GM20431 (cell line): ENCODE results near the gene NRM.
"Not testable (repeated sequence)": the region's sequence is repeated elsewhere in the genome, so short reads cannot be mapped to it uniquely, and the experiment has no call there.

Experiments used
- in situ Hi-C: fragments of 300-500 bp; cut with MseI, MboI; formaldehyde crosslinking; loops from one replicate; pipeline ENCODE4 v1.15.0; 2020; ENCODE audit warnings: low sequenced_read_pairs; ENCODE audit not compliant: unreplicated experiment

NRM gene, protein sequence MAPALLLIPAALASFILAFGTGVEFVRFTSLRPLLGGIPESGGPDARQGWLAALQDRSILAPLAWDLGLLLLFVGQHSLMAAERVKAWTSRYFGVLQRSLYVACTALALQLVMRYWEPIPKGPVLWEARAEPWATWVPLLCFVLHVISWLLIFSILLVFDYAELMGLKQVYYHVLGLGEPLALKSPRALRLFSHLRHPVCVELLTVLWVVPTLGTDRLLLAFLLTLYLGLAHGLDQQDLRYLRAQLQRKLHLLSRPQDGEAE

DNA sequence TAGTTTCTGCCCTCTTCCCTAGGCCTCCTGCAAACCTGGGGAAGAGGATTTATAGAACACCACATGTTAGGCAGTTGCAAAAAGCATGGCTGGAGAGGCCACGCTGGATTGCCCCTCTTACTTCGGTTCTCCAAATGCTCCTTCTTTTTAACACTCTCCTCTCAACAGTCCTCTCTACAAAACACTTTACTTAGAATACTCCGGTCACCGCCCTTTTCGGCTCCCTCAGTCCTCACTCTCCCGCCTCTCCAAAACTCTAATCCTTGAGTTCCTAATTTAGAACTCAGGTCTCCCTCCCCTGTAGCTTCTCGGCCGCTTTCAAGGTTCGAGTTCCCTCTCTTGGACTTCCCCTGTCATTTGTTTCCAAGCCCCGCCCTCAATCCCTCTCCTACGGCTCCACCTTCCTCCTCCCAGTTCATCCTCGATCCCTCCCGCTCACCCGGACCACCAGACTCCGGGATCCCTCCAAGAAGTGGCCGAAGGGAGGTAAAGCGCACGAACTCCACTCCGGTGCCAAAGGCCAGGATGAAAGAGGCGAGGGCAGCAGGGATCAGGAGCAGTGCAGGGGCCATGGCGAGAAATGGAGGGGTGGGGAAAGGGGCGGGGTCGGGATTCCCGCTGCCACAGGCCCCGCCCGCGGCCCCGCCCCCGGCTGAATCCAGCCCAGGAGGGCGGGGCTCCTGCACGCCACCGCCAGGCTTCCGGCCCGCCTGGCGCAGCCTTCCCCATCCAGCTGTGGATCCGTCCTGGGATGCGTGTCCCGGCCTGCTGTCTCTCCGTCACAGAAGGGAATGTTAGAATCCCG is at the start of gene NRM:
TSS of gene NRM (minus strand) at position 582 of the 805 bp plus-strand sequence. CDS start at position 572, 10 bp downstream.
- in situ Hi-C loops = no loop called here

DNA sequence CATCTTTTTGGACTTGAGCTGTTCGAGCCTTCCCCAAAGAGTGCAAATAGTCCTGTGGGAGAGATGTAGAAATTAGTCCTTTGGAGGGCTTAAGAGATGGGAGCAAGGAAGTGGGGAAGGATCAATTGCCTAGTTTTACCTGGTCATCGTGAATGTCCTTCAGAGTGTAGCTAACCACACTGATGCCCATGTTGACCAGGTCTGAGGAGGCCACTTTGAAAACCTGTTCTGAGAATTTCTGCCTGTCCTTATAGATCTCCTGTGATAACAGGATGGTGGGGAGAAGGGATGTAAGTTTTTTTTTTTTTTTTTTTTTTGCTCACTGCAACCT is 49.7 kb upstream of the NRM start:
- in situ Hi-C loops = no loop called here

DNA sequence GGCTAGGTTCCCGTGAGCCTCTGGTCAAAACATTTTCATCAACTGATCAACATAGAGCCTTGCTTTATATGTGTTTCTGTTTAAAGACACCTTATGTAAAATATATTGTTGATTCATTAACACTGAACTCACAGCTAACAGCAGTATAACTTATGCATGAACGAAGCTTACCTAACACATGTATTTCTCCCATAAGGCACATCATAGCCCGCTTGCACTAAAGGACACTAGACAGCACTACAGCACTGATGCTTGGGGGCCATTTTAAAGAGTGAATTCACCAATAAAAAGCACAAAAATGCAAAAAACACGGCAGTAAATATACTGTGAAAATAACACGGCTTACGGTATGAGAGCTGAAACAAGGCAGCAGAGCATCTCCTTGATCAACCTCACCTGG is 47.7 kb upstream of the NRM start:
- in situ Hi-C loops = no loop called here

DNA sequence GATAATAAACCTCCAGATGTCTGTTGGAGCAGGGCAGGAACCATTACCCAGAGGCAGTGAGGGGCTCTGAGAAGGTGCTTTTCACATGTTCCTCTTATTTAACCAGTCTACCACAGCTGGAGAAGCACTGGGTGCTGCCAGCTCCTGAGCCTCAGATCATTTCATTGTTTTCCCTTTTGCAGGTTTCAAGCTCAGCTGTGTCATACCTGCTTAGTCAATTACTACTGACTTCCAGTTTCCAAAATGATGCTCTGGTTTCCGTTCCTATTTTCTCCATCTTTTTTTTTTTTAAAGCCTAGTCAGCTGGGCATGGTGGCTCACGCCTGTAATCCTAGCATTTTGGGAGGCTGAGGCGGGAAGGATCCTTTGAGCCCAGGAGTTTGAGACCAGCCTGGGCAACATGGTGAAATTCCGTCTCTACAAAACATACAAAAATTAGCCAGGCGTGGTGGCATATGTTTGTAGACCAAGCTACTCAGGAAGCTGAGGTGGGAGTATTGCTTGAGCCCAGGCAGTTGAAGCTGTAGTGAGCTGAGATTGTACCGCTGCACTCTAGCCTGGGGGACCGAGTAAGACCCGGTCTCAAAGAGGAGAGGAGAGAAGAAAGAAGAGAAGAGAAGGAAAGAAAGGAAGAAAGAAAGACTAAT is 45.0 kb upstream of the NRM start:
- in situ Hi-C loops = no loop called here

DNA sequence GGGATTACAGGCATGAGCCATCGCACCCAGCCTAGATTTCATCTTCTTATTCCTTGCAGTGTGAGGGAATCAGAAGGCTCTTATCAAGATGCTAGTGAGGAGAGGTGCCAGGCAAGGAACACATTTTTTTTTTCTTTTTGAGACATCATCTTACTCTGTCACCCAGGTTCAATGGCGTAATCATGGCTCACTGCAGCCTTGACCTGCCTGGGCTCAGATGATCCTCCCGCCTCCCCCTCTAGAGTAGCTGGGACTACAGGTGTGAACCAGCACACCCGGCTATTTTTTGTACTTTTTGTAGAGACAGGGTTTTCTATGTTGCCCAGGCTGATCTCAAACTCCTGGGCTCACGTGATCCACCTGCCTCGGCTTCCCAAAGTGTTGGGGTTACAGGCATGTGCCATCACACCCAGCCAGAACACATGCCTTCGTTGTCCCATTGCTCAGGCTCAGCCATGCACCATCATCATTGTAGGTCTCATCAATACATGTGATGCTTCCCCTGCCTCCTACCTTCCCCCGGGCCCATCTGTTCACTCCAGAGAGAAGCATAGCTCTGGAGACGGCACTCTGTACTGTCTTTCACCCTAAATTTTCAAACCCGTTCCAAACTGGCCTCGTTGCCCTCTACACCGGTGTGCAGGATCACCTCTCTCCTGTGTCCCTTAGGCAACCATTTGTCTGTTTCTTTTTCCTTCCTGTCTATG is 41.6 kb upstream of the NRM start:
- in situ Hi-C loops = no loop called here

DNA sequence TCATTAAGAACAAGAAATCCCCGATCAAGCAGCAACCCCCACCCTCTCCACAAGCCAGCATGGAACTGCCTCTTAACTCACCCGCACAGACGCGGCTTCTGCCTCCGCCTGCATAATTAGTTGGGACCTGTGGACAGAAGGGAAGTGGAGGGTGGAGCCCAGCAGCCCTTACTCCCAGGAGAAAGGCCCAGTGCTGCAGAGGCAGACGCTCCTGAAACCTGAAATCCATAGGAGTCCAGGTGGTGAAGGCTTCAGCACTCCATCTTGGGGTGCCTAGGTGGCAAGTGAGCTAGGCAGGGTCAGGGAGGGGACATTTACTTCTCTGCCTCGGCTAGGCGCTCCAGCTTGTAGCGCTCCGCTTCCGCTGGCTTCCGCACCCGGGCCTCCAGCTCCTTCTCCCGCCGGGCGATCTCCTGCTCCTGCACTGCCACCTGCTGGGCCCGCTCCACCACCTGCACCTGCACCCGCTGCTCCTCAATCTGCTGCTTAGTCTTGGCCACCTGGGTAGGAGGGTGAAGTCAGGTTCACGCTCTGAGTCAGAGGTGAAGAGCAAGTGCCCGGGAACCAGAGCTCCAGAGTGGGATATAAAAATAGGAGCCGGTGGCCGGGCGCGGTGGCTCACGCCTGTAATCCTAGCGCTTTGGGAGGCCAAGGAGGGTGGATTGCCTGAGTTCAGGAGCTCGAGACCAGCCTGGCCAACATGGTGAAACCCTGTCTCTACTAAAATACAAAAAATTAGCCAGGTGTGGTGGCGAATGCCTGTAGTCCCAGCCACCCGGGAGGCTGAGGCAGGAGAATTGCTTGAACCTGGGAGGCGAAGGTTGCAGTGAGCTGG is 40.0 kb upstream of the NRM start:
- in situ Hi-C loops = no loop called here

DNA sequence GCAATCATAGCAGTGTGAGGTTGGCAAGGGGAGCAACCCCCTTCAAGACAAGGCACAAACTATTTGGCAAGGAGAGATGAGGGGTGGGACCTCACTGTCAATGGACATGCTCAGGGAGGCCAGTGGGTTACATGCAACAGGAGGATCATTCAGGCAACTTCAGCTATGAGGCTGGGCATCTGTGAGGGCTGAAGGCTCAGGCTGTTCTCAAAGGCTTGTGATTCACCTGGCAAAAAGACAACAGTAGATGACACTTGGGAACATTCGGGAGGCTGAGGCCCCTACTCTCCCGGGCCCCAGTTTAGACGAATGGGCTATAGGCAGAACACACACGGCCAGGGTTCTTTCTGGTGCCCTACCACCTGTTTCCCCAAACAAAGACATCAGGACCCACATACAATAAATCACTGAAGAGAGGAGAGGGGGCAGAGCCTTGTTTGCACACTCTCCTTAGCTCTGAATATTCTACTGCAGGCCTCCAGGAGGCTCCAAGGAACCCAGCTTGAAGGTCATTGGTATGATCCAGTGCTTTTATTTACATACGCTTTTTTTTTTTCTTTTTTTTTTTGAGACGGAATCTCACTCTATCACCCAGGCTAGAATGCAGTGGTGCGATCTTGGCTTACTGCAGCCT is 37.3 kb upstream of the NRM start:
- in situ Hi-C loops = loop anchor here (5.0 kb wide), 1 partner anchor 51 kb away; no protein-coding TSS in a partner anchor

DNA sequence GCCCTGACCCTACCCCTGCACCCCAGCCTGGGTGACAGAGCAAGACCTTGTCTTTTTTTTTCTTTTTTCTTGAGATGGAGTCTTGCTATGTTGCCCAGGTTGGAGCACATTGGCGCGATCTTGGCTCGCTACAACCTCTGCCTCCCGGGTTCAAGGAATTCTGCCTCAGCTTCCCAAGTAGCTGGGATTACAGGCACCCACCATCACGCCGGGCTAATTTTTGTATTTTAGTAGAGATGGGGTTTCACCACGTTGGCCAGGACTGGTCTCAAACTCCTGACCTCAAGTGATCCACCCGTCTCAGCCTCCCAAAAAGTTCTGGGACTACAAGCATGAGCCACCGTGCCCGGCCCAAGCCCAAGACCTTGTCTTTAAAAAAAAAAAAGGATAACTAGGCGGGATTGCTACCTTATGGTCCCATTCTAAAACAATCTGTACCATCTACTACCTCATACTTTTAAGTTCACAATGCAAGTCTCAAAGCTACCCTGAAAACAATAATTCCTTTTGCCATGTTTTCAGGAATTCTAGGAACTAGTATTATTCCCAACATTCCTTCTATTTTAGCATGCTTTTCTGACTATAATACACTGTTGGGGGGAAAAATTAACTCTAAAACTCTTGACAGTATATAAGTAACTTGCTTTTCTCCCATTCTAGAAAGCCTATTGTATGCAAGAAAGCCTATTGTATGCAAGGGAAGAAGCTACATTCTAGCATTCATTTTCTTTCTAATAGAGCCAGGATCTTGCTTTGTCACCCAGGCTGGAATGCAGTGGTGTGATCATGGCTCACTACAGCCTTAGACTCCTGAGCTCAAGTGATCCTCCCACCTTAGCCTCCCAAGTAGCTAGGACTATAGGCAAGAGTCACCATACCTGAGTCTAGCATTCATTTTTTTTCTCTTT is 36.0 kb upstream of the NRM start:
- in situ Hi-C loops = loop anchor here (5.0 kb wide), 1 partner anchor 49 kb away; no protein-coding TSS in a partner anchor

DNA sequence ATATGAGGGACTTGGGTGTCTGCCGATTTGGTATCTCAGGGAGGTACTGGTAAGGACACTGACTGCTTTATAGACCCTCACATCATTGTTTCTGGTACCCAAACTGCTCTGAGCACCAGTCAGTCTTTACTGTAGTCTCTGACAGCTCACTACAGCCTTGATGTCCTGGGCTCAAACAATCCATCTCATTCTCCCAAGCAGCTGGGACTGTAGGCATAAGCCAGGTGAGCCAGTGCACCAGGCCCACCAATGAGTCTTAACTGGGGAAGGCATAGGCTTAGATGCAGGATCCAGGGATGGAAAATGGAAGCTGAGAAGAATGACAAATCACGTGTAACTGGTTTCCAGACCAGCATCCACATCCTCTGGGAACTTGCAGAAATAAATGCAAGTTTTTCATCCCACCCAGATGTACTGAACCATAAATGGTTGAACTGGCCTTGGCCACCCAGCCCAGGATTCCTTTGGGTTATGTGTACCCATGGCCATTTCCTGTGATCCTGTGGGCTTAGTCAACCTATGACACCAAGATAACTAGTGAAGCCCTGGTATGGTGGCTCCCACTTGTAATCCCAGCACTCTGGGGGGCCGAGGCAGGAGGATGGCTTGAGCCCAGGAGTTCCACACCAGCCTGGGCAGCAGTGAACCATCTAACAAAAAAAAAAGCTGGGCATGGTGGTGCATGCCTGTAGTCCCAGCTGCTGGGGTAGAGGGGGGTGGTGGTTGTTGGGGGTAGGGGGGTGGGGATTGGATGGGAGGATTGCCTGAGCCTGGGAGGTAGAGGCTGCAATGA is 35.1 kb upstream of the NRM start:
- in situ Hi-C loops = loop anchor here (5.0 kb wide), 1 partner anchor 49 kb away; no protein-coding TSS in a partner anchor

DNA sequence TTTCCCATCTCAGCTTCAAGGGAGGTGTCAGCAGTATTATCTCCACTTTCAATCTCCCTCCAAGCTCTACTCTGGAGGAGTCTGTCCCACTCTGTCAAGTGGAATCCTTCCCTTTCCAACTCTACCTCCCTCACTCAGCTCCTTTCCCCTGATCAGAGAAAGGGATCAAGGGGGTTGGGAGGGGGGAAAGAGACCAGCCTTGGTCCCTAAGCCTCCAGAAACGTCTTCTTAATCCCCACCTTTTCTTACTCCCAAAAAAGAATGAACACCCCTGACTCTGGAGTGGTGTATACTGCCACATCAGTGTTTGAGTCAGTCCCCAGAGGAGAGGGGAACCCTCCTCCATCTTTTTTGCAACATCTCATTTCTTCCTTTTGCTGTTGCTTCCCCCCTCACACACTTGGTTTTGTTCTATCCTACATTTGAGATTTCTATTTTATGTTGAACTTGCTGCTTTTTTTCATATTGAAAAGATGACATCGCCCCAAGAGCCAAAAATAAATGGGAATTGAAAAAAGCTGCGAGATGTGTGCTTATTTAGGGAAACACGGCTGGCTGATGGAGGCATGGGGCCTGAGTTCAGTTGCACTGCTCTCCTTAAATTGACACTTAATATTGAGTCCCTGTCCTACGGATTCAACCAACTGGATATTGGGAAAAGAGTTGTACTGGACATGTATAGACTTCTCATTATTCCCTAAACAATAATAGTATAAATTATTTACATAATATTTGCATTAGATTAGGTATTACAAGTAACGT is 34.3 kb upstream of the NRM start:
- in situ Hi-C loops = loop anchor here (5.0 kb wide), 1 partner anchor 48 kb away; no protein-coding TSS in a partner anchor

DNA sequence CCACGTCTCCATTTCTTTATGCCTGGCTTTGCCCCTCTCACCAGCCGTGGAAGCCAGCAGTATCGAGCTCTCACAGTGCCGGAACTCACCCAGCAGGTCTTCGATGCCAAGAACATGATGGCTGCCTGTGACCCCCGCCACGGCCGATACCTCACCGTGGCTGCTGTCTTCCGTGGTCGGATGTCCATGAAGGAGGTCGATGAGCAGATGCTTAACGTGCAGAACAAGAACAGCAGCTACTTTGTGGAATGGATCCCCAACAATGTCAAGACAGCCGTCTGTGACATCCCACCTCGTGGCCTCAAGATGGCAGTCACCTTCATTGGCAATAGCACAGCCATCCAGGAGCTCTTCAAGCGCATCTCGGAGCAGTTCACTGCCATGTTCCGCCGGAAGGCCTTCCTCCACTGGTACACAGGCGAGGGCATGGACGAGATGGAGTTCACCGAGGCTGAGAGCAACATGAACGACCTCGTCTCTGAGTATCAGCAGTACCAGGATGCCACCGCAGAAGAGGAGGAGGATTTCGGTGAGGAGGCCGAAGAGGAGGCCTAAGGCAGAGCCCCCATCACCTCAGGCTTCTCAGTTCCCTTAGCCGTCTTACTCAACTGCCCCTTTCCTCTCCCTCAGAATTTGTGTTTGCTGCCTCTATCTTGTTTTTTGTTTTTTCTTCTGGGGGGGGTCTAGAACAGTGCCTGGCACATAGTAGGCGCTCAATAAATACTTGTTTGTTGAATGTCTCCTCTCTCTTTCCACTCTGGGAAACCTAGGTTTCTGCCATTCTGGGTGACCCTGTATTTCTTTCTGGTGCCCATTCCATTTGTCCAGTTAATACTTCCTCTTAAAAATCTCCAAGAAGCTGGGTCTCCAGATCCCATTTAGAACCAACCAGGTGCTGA is 33.3 kb upstream of the NRM start:
- in situ Hi-C loops = not testable (repeated sequence)

DNA sequence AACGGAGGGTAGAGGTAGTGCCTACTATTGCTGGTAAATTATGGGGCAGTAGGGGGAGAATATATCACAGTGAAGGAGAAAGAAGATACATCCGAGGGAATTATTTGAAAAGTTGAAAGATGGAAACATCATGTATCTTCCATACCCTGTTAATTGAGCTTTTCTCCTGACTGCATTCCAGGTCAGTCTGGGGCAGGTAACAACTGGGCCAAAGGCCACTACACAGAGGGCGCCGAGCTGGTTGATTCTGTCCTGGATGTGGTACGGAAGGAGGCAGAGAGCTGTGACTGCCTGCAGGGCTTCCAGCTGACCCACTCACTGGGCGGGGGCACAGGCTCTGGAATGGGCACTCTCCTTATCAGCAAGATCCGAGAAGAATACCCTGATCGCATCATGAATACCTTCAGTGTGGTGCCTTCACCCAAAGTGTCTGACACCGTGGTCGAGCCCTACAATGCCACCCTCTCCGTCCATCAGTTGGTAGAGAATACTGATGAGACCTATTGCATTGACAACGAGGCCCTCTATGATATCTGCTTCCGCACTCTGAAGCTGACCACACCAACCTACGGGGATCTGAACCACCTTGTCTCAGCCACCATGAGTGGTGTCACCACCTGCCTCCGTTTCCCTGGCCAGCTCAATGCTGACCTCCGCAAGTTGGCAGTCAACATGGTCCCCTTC is 32.5 kb upstream of the NRM start:
- in situ Hi-C loops = not testable (repeated sequence)

DNA sequence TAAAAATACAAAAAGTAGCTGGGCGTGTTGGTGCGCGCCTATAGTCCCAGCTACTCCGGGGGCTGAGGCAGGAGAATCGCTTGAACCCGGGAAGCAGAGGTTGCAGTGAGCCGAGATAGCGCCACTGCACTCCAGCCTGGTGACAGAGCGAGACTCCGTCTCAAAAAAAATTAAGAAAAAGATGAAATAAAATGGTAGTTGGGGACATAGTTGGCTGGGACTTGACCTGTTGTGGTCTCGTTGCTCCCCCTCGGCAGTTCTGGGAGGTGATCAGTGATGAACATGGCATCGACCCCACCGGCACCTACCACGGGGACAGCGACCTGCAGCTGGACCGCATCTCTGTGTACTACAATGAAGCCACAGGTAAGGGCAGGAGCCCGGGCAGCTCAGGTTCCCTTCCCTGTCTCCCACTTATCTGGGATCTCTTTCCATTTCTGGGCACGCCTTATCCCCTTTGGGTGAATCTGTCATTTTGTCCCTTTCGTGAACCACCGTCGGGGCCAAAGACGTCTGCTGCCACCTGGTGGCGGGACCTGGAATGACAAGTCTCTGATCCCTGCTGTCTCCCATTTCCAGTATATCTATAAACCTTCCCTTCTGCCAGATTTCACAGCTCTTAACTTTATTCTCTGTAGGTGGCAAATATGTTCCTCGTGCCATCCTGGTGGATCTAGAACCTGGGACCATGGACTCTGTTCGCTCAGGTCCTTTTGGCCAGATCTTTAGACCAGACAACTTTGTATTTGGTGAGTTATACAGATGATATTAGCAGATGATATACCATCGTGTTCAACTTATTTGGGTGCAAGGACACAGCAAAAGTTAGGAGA is 31.7 kb upstream of the NRM start:
- in situ Hi-C loops = no loop called here

DNA sequence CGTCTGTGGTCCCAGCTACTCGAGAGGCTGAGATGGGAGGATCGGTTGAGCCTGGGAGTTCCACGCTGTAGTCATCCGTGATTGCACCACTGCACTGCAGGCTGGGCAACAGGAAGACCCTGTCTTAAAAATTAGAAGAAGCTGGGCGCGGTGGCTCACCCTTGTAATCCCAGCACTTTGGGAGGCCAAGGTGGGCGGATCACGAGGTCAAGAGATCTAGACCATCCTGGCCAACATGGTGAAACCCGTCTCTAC is 31.2 kb upstream of the NRM start:
- in situ Hi-C loops = not testable (repeated sequence)
